Tibial nerve (tissue), 4 donors: ENCODE data around the gene MPP7.
"Not testable (repeated sequence)": the region's sequence is repeated elsewhere in the genome, so short reads cannot be mapped to it uniquely, and the experiment has no call there.

Experiments
- EP300 ChIP-seq, 2 donors: sonication (generic); formaldehyde crosslinking; IDR thresholded peaks; one replicate each; pipeline ENCODE4 v1.6.1; 2017; ENCODE audit warnings: antibody characterized with exemption in 2 of 2, mild to moderate bottlenecking in 1 of 2
- TF ChIP-seq, protein P1 (sequence below), 5 experiments: fragments of 200-600 bp in 3 of 5; fragments of 450-650 bp in 2 of 5; sonication (generic) in 3 of 5; IDR thresholded peaks; one replicate each; pipeline ENCODE4 v1.5.1; 2016 to 2019; ENCODE audit warnings: antibody characterized with exemption in 5 of 5, mild to moderate bottlenecking in 3 of 5, moderate library complexity in 2 of 5

GRCh38 chr10:28319061-28319460 lies 16.2 kb upstream of the MPP7 start:
- TF ChIP-seq, protein P1, sequence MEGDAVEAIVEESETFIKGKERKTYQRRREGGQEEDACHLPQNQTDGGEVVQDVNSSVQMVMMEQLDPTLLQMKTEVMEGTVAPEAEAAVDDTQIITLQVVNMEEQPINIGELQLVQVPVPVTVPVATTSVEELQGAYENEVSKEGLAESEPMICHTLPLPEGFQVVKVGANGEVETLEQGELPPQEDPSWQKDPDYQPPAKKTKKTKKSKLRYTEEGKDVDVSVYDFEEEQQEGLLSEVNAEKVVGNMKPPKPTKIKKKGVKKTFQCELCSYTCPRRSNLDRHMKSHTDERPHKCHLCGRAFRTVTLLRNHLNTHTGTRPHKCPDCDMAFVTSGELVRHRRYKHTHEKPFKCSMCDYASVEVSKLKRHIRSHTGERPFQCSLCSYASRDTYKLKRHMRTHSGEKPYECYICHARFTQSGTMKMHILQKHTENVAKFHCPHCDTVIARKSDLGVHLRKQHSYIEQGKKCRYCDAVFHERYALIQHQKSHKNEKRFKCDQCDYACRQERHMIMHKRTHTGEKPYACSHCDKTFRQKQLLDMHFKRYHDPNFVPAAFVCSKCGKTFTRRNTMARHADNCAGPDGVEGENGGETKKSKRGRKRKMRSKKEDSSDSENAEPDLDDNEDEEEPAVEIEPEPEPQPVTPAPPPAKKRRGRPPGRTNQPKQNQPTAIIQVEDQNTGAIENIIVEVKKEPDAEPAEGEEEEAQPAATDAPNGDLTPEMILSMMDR (IDR thresholded peaks at IDR 0.05): not testable (repeated sequence)
- TF ChIP-seq EP300 (IDR thresholded peaks at IDR 0.05): not testable (repeated sequence)
